ENCODE results near the gene KCNQ1.

The KCNQ1 gene

GRCh38 chr11:2425506-2425905 lies 19.3 kb upstream of the KCNQ1 start:
- DNase-seq, result no peak

DNA sequence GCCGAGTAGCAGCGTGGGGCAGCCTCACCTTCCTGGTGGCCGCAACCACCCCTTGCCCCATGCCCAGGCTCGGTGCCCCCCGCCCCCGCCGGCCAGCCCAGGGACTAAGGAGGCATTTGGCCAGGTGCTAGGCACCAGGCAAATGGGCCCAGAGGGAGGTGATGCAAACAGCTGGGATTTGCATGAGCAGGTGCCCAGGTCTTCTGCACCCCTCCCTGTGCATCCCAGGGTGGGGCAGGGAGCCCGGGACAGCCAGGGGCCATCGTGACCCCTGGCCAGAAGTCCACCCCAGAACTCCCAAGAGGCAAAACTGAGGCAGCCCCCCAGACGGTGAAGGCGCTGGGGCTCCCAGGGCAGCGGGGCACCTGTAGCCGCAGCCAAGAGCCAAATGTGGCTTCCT lies 18.6 kb upstream of the KCNQ1 start:
- no peak for DNase-seq

DNA sequence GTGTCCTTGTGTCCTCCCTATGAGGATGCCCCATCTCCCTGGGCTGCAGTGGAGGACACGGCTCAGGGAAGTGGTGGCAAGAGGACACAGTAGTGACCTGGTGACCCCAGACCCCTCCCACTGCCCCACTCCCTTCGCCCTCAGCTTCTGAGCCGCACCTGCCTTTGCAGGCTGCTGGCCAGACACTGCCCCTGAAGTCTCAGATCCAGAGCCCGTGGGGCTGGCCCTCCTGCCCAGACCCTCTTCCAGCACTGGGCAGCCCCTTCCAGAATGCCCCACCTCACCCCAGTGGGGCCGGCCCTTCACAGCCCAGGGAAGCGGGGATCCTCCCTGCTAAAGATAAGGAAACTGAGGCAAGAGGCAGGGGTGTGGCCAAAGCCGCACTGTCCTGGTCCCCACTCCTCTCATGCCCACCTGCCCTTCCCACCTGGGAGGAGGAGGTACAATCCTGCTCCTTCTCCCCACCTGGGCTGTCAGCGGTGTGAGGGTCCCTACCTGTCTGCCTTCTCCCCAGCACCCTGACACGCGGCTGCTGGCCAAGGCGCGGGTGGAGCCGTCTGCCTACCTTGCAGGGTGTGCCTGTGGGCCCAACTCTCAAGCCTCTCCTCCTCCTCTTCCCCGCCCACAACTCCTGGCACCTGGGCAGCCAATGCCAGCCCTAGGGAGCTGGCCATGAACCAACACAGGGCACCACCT lies 17.8 kb upstream of the KCNQ1 start:
- no peak for DNase-seq

DNA sequence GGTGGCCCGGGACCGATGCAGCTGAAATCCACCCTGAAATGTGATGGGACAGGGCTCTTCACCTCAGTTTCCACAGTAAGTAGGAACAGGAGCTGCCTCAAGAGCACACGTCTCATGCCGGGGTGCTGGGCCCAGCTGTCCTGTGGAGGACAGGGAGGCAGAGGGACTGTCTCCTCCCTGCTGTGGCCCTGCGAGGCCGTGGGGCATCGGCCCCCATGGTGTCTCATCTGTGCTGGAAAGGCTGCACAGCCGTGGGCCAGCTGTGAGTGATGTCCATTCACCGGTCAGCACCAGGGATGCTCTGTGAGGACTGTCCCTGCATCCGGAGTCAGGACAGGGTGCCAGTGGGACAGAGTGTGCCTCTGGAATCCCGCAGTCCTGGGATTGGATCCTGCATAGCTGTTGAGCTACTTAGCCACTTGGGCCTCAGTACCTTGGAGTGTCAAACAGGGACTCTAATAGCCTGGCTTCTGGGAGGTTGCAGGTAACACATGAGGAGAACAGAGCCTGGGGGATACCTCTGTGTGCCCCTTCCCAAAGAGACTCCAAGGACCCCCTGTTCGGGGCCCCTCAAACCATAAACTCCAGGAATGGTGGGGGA lies 17.0 kb upstream of the KCNQ1 start:
- no peak for DNase-seq

- DNase-seq, result peak; percentile 94
Measured at GRCh38 chr11:2428322-2428795, 16.4 kb upstream of the KCNQ1 start.

DNA sequence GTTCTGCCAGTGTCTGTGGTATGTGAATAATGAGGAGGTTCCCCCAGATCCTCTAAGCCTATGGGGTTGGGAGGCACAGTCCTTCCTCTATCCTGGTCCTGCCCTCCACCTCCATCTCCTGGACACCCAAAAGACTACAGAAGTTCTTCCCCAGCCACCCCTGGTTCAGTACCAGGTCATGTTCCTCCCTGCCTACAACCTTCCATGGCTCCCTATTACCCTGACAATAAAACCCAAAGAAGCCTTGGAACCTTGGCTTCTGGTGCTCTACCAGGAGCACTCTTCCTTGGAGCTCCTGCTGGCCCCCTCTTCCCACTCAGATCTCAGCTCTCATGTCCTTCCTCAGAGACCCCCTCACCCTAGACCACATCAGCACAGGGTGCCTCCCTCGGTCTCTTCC lies 13.4 kb upstream of the KCNQ1 start:
- no peak for DNase-seq

DNA sequence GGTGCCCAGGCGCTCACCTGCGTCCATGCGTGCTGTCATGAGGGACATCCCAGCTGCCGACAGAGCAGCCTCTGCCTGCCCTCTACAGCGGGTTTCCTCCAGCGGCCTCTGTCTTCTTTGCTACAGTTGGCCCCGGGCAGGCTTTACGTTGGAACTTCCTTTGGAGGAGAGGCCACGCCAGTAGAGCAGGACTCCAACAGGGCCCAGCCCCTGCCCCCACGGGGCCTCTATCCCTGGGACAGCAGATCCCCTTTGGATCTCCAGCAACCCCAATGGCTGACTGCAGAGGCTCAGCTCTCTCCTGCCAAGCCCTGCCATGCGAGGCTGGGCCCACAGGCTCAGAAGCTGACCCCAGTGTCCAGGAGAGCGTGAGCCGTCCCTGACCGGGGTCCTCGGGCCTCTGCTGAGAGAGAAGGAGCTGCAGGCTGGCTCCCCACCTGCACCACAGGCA lies 12.6 kb upstream of the KCNQ1 start:
- DNase-seq, result no peak

- DNase-seq, result no peak
Measured at GRCh38 chr11:2432628-2433071, 12.2 kb upstream of the KCNQ1 start.

DNA sequence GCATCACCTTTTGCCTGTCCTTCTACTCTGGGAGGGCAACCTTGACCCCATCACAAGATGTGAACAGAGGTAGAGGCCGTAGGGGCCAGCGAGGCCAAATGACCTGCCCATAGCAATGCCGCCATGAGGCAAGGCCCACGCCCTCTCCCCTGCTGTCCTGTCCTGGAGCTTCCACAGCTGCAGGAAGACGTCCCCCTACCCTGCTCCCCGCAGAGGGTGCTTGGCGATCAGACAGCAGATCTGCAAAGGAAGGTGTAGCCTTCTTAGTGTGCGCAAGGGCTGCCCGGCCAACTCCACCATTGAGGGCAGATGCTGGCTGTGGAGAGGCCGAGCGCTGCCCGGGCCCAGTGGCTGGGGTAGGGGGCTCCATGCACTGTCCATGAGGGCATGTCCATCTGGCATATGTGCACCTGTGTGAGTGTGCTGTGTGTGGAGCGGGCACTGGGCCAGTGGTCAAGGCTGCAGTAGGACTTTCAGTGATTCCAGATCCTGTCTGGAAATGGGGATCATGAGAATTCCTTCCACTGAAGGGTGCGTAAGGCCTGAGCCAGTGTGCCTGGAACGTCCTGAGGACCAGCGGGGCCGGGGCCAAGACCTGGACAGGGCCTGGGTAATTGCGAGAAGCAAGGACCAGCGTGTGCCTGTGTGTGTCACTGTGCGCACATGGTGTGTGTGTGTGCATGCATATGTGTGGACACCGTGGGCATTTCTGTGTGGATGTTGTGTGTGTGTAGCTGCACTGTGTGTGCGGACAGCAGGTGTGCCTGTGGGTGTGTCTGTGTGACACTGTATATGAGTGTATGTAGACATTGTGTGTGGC lies 11.5 kb upstream of the KCNQ1 start:
- no peak for DNase-seq

DNA sequence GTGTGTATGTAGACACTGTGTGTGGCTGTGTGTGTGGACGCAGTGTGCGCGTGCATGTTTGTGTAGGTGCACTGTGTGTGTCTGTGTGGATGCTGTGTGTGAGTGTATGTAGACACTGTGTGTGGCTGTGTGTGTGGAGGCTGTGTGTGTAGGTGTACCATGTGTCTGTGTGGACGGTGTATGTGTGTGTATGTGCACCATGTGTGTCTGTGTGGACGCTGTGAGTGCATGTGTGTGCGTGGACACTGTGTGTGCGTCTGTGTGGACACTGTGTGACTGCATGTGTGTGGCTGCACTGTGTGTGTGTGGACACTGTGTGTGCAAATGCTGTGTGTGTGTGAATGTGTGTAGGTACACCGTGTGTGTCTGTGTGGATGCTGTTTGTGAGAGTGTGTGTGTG lies 10.8 kb upstream of the KCNQ1 start:
- DNase-seq, result no peak

GRCh38 chr11:2434506-2435255 lies 10.1 kb upstream of the KCNQ1 start:
- no peak for DNase-seq

GRCh38 chr11:2435288-2436012 lies 9.4 kb upstream of the KCNQ1 start:
- no peak for DNase-seq

- no peak for DNase-seq
Measured at GRCh38 chr11:2436013-2436520, 8.7 kb upstream of the KCNQ1 start.

- no peak for DNase-seq
Measured at GRCh38 chr11:2436521-2437031, 8.2 kb upstream of the KCNQ1 start.

- no peak for DNase-seq
Measured at GRCh38 chr11:2437516-2437915, 7.3 kb upstream of the KCNQ1 start.

- no peak for DNase-seq
Measured at GRCh38 chr11:2439820-2440219, 5.0 kb upstream of the KCNQ1 start.

DNA sequence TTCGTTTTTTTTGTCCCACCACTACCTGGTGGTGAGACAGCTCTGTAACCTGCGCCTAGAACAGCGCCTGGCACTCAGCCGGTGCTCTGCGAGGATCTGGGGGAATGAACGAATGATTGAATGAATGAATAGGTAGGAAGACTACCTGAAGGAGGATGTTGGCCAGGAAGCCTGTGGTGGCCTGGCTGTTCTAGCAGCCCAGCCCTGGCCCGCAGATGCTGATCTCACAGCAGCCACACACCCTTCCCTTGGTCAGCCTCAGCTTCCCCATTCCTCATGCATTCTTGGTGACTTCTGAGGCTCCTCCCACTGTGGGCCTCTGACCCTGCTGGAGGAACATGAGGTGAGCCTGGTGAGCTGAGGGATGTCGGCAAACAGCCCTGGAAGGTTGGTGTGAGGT lies 4.2 kb upstream of the KCNQ1 start:
- no peak for DNase-seq

DNA sequence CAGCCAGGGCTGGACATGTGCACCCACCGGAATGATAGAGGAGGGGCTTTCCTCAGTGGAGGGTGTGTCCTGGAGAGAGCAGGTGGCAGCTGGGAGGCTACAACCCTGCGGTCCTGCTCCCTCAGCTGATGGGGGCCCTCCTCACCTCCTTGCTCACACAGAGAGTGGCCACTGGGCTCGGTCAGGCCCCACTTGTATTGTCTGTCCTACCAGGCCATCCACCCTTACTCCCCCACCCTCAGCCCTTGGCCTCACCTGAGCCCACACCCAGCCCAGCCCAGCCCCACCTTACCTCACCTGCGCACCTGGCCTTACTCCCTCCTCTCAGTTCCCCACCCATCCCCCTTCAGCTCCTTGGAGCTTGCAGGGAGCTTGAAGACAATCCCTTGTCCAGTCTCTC lies 3.6 kb upstream of the KCNQ1 start:
- no peak for DNase-seq

DNA sequence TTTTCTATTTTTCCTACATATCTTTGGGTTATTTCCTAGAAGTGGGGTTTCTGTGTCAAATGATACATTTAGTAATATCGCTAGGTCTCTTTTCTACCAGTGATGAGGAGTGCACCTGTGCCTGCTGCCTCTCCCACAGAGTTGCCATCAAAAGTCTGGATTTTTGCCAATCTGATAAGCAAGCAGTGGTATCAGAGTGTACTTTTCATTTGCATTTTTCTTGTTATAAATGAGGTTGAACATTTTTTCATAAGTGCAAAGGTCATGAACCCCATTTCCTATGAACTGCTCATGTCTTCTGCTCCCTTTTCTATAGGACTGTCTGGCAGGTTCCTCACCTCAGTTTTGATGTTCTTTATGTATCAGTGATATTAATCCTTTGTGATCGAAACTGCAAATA lies 2.2 kb upstream of the KCNQ1 start:
- DNase-seq, result no peak

DNA sequence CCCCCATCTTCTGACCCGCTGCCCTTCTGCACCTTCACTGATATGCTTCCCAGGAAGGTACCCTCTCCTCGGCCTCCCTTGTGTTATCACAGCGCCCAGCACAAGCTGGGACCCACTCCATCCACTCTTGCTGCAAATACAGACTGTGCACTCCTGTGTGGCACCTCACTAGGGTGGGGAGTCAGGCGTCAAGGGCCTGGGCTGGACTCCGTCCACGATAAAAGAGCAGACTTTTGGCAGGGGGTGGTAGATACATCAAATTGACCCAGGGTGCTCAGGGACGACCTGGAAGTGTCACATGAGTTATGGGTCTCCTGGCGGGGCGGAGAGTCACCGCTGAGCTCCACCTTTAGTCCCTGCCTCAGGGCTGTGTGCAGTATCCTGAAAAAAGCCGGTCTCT lies 1.4 kb upstream of the KCNQ1 start:
- no peak for DNase-seq

- peak; percentile 90 for DNase-seq
Measured at GRCh38 chr11:2443881-2444820, 657 bp upstream of the KCNQ1 start, which contains the start of gene TRPM5. Gene TRPM5, minus strand, starts transcription at chr11:2444514. Its CDS starts 21,478 bp downstream, at chr11:2423036.
